Measurements from ENCODE around the gene APH1A.
"Not testable (repeated sequence)": the region's sequence is repeated elsewhere in the genome, so short reads cannot be mapped to it uniquely, and the experiment has no call there.

Gene APH1A

GRCh38 chr1:150267896-150268295 lies 920 bp downstream of the APH1A start:
- no peak for DNase-seq (ENCODE audit: low read depth)

- no peak for DNase-seq (ENCODE audit: low read depth)
Observed at GRCh38 chr1:150263549-150263948, 5.3 kb downstream of the APH1A start.

- DNase-seq (ENCODE audit: low read depth), result no peak
Observed at GRCh38 chr1:150262388-150263320, 6.2 kb downstream of the APH1A start.

GRCh38 chr1:150261367-150261766 lies 7.4 kb downstream of the APH1A start:
- DNase-seq (ENCODE audit: low read depth), result no peak

GRCh38 chr1:150259758-150260669 lies 8.8 kb downstream of the APH1A start:
- no peak for DNase-seq (ENCODE audit: low read depth)

GRCh38 chr1:150259217-150259616 lies 9.6 kb downstream of the APH1A start:
- no peak for DNase-seq (ENCODE audit: low read depth)

- no peak for DNase-seq (ENCODE audit: low read depth)
Observed at GRCh38 chr1:150257624-150258585, 10.9 kb downstream of the APH1A start, which contains the start of gene CA14. TSS of gene CA14 (plus strand) at chr1:150257774. CDS start at chr1:150258129, 355 bp downstream.

- no peak for DNase-seq (ENCODE audit: low read depth)
Observed at GRCh38 chr1:150256554-150257341, 12.1 kb downstream of the APH1A start.

GRCh38 chr1:150256198-150256553 lies 12.6 kb downstream of the APH1A start:
- no peak for DNase-seq (ENCODE audit: low read depth)

- no peak for DNase-seq (ENCODE audit: low read depth)
Observed at GRCh38 chr1:150249936-150250335, 18.9 kb downstream of the APH1A start.

- no peak for DNase-seq (ENCODE audit: low read depth)
Observed at GRCh38 chr1:150243003-150243402, 25.8 kb downstream of the APH1A start.

GRCh38 chr1:150237746-150238145 lies 31.1 kb downstream of the APH1A start:
- DNase-seq (ENCODE audit: low read depth), result no peak

GRCh38 chr1:150237176-150237575 lies 31.6 kb downstream of the APH1A start:
- not testable (repeated sequence) for DNase-seq (ENCODE audit: low read depth)

GRCh38 chr1:150236614-150237100 lies 32.2 kb downstream of the APH1A start:
- DNase-seq (ENCODE audit: low read depth), result no peak

GRCh38 chr1:150235852-150236613 lies 32.8 kb downstream of the APH1A start, which contains the start of gene ANP32E:
TSS of gene ANP32E (minus strand) at chr1:150236112. CDS start at chr1:150235786, 326 bp downstream.
- peak; percentile 99 for DNase-seq (ENCODE audit: low read depth)

- DNase-seq (ENCODE audit: low read depth), result no peak
Observed at GRCh38 chr1:150235294-150235851, 33.4 kb downstream of the APH1A start.

- no peak for DNase-seq (ENCODE audit: low read depth)
Observed at GRCh38 chr1:150234566-150235293, 34.1 kb downstream of the APH1A start.

- no peak for DNase-seq (ENCODE audit: low read depth)
Observed at GRCh38 chr1:150234309-150234565, 34.6 kb downstream of the APH1A start.
